Mammary microvascular endothelial cell (primary cell): ENCODE results near the gene KLHL1. TPM values are rescaled to one million over a fixed set of nuclear protein-coding genes. Genes with fewer than 3 reads are reported as not detected.

Experiments used
- total RNA-seq: library from RNA; depleted of rRNA; stranded (reverse); fragments of >200 nt; gene quantifications from 2 replicates; pipeline ENCODE4 v1.2.3, GENCODE V29; 2015

Gene KLHL1, protein sequence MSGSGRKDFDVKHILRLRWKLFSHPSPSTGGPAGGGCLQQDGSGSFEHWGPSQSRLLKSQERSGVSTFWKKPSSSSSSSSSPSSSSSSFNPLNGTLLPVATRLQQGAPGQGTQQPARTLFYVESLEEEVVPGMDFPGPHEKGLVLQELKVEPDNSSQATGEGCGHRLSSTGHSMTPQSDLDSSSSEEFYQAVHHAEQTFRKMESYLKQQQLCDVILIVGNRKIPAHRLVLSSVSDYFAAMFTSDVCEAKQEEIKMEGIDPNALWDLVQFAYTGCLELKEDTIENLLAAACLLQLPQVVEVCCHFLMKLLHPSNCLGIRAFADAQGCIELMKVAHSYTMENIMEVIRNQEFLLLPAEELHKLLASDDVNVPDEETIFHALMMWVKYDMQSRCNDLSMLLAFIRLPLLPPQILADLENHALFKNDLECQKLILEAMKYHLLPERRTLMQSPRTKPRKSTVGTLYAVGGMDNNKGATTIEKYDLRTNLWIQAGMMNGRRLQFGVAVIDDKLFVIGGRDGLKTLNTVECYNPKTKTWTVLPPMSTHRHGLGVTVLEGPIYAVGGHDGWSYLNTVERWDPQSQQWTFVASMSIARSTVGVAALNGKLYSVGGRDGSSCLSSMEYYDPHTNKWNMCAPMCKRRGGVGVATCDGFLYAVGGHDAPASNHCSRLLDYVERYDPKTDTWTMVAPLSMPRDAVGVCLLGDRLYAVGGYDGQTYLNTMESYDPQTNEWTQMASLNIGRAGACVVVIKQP
- total RNA-seq, result not detected in 2 replicates

DNA sequence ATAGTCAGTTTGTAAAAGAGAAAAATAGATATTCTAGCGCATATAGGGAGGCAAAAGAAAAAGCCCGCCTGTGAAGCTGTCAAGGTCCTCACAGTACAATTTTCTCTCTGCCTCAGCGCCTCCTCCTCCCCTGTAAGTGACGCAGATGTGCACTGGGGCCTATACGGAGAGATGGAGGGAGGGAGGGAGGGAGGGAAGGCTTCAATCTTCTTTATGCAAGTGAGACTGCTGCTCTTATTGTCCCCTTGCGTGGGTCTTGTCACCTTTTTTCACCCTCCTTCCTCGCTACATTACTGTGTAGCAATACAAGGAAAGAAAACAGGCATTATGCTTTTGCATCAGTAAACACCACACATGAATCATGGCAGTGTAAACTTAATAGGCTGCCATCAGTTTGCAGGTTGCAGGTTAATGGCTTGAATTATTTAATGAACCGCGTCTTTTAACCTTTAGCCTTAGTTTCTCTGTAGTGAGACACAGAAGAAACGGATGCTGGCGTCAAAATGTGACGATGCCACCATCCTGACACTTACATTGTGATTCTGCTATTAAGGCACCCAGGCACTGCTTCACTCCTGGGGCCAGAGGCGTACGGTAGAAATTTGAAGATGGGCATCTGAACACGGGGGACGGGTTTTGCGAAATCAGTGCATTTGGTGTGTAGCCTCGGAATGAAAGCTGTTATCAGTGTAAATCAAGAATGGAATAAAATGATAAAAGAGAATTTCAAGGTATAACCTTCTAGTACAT, at the start of gene KLHL1:
KLHL1 (minus strand) TSS at position 97 of the 750 bp plus-strand sequence. CDS start 753 bp downstream, outside the sequence.

DNA sequence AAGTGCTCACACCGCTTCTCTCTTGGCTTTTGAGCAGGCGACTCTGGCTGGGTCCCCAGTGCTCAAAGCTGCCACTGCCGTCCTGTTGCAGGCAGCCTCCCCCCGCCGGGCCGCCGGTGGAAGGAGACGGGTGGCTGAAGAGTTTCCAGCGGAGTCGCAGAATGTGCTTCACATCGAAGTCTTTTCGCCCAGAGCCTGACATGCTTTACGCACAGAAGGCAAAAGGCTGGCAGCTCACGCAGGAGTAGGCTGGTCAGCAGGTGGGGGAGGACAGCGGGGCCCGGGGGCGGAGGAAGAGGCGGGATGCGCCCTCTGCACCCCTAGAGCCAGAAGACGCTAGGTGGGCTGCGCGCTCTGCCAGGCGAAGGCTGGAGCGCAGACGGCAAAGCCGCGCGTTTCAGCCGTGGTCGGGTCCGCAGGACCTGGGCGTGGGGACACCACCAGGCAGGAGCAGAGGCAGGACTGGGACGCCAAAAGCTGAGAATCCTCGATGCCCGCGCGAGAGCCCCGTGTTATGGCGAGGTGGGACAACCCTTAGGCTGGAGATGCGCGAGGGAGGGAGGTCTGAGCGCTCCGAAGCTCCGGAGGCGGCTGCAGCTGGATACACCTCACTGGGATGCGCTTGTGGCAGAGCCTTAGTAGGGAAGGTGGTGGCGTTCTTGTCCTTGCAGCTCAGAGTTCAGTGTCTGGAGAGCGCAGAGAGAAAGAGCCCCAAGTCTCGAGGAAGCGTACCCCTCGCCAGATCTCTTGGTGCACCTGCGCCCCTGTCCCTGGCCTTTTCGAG, 562 bp downstream of the KLHL1 start, which contains the start of gene ATXN8OS:
ATXN8OS (plus strand) TSS at position 329 of the 784 bp plus-strand sequence.

Other genes with a start within 250 kb of the KLHL1 start
- not detected in 2 replicates for gene ATXN8OS, start 626 bp downstream of the KLHL1 start, total RNA-seq